IMR-90 (cell line): ENCODE results near the gene SUN1.

Source experiments
- BHLHE40 ChIP-seq: fragments of 150-350 bp; IDR thresholded peaks from 2 replicates; pipeline ENCODE4 v1.6.1; 2016; ENCODE audit warnings: mild to moderate bottlenecking, low read depth, low read length
- CEBPB ChIP-seq: IDR thresholded peaks from 2 replicates; pipeline ENCODE4 v1.6.1; 2012; ENCODE audit warnings: low read depth, low read length, improper control_type of control experiment
- MAFK ChIP-seq: IDR thresholded peaks from 2 replicates; pipeline ENCODE4 v1.6.1; 2012; ENCODE audit warnings: low read depth, low read length, improper control_type of control experiment
- MXI1 ChIP-seq: IDR thresholded peaks from 2 replicates; pipeline ENCODE4 v1.6.1; 2012; ENCODE audit warnings: low read depth, mild to moderate bottlenecking, low read length, moderate library complexity, borderline replicate concordance
- POLR2A ChIP-seq: IDR thresholded peaks from 2 replicates; pipeline ENCODE4 v1.6.1; 2012; ENCODE audit warnings: mild to moderate bottlenecking, low read depth, low read length
- TF ChIP-seq, protein P1 (sequence below): conservative IDR thresholded peaks from 2 replicates; pipeline ENCODE4 v1.5.1; 2012; ENCODE audit warnings: mild to moderate bottlenecking, low read depth, low read length, improper control_type of control experiment
- TF ChIP-seq, protein P2 (sequence below): fragments of 150-350 bp; IDR thresholded peaks from 2 replicates; pipeline ENCODE4 v1.6.1; 2017; ENCODE audit warnings: mild to moderate bottlenecking, antibody characterized with exemption, low read length, low read depth

GRCh38 chr7:861222-861621 is 28.9 kb downstream of the SUN1 start:
- TF ChIP-seq, protein P1, sequence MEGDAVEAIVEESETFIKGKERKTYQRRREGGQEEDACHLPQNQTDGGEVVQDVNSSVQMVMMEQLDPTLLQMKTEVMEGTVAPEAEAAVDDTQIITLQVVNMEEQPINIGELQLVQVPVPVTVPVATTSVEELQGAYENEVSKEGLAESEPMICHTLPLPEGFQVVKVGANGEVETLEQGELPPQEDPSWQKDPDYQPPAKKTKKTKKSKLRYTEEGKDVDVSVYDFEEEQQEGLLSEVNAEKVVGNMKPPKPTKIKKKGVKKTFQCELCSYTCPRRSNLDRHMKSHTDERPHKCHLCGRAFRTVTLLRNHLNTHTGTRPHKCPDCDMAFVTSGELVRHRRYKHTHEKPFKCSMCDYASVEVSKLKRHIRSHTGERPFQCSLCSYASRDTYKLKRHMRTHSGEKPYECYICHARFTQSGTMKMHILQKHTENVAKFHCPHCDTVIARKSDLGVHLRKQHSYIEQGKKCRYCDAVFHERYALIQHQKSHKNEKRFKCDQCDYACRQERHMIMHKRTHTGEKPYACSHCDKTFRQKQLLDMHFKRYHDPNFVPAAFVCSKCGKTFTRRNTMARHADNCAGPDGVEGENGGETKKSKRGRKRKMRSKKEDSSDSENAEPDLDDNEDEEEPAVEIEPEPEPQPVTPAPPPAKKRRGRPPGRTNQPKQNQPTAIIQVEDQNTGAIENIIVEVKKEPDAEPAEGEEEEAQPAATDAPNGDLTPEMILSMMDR: no peak
- TF ChIP-seq POLR2A: no peak
- no peak for TF ChIP-seq MXI1
- no peak for TF ChIP-seq CEBPB
- TF ChIP-seq BHLHE40: no peak
- TF ChIP-seq, protein P2, sequence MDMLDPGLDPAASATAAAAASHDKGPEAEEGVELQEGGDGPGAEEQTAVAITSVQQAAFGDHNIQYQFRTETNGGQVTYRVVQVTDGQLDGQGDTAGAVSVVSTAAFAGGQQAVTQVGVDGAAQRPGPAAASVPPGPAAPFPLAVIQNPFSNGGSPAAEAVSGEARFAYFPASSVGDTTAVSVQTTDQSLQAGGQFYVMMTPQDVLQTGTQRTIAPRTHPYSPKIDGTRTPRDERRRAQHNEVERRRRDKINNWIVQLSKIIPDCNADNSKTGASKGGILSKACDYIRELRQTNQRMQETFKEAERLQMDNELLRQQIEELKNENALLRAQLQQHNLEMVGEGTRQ: no peak
- no peak for TF ChIP-seq MAFK
